ENCODE measurements around the gene ATP7B.

Gene ATP7B

DNA sequence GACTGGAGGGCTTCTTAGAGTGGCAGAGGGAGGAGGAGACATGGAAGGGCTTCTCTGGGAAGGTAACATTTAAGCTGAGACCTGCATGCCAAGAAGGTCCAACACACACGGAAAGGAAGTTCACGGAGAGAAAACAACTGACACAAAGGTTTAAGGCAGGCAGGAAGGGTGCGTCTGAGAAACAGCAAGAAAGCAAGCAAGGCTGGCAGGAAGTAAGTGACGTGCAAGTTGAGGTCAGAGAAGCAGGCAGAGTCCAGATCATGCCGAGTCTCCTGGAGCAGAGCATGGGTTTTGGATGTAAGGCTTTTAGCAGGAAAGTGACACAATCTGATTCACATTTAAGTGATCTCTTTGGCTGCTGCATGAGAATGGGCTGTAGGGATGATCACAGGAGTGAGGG is 60.5 kb downstream of the ATP7B start:
- DNase-seq (ENCODE audit: low read depth), result no peak
- no peak overlapping the region for H3K4me3 ChIP-seq (ENCODE audit: low read depth, low read length)
- TF ChIP-seq, protein P1, sequence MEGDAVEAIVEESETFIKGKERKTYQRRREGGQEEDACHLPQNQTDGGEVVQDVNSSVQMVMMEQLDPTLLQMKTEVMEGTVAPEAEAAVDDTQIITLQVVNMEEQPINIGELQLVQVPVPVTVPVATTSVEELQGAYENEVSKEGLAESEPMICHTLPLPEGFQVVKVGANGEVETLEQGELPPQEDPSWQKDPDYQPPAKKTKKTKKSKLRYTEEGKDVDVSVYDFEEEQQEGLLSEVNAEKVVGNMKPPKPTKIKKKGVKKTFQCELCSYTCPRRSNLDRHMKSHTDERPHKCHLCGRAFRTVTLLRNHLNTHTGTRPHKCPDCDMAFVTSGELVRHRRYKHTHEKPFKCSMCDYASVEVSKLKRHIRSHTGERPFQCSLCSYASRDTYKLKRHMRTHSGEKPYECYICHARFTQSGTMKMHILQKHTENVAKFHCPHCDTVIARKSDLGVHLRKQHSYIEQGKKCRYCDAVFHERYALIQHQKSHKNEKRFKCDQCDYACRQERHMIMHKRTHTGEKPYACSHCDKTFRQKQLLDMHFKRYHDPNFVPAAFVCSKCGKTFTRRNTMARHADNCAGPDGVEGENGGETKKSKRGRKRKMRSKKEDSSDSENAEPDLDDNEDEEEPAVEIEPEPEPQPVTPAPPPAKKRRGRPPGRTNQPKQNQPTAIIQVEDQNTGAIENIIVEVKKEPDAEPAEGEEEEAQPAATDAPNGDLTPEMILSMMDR (IDR thresholded peaks at IDR 0.05; ENCODE audit: low read depth, low read length, missing control alignments), result no peak

DNA sequence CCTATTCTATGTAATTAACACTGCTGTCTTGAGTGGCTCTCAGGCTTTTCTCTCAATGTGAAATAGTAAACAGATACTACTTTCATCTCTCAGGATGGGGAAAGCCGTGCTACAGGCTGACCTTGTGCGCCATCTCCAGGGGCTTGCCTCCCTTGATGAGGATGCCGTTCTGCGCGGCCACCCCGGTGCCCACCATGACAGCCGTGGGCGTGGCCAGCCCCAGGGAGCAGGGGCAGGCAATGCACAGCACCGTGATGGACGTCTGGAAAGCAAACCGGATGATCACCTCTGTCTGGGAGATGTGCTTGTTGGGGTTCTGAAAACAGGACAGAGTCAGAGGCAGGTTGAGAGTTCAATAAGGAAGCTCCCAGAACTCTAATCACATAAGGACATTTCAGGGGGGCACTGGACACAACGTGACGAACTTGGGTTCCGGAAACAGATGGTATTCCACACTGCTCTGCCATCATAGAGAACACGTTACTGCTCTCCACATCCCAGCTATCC is 65.0 kb downstream of the ATP7B start:
- TF ChIP-seq, protein P1 (IDR thresholded peaks at IDR 0.05; ENCODE audit: low read depth, low read length, missing control alignments), result no peak
- no peak for DNase-seq (ENCODE audit: low read depth)
- H3K4me3 ChIP-seq (ENCODE audit: low read depth, low read length), result no peak overlapping the region

DNA sequence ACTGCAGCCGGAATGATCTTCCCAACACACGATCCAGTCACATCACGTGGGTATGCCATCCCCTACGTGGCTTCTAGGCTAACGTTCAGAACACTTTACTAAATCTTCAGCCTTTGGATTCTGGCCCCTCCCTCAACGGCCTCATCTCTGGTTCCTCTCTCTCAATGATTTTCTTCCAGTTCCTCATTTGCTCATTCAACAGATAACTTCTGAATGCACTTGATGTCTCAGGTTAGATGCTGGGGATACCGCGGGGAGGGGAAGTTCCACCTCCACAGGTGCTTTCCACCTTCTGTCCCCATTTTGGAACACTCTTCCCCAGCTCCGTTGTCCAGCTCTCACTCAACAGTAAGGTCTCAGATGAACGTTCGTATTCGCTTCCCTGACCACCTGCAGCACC is 66.1 kb downstream of the ATP7B start:
- H3K4me3 ChIP-seq (ENCODE audit: low read depth, low read length), result no peak overlapping the region
- no peak for DNase-seq (ENCODE audit: low read depth)
- TF ChIP-seq, protein P1 (IDR thresholded peaks at IDR 0.05; ENCODE audit: low read depth, low read length, missing control alignments), result no peak

DNA sequence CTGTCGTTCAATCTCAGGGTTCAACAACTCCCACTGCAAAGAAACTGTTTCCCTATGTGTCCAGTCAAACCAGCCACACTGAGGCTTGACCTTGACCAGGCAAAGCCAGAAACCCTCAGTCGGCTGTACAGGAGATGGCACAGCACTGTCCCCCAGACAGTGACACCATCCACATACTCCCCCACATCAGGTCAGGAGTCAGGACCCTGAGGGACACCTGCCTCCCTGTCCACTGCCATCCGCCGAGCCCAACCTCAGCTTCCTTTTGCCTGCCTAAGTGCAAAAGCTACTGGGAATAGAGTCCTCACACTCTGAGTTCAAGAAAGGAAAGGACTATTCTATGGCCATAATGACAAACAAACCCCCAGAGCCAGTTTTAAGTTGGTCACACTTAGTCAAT is 66.8 kb downstream of the ATP7B start:
- DNase-seq (ENCODE audit: low read depth), result no peak
- H3K4me3 ChIP-seq (ENCODE audit: low read depth, low read length), result no peak overlapping the region
- TF ChIP-seq, protein P1 (IDR thresholded peaks at IDR 0.05; ENCODE audit: low read depth, low read length, missing control alignments), result no peak

DNA sequence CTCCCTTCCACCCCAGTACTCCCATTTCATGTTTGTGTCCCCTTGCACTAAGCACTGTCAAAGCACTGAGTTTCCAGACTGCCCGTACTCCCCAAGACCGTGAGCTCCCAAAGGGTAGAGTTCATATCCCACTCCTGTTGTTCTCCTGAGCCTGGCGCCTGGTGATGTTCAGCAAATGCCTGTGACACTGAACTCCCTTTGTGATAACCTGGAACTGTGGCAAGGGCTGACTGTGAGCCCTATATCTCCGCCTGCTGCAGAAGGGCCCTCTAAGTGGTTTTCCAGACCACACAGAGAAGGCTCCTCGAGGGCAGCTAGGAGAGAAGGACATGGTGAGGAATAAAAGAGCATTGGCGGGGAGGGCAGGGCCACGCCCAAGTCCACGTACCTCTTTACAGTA is 67.5 kb downstream of the ATP7B start:
- DNase-seq (ENCODE audit: low read depth), result no peak
- TF ChIP-seq, protein P1 (IDR thresholded peaks at IDR 0.05; ENCODE audit: low read depth, low read length, missing control alignments), result no peak
- no peak overlapping the region for H3K4me3 ChIP-seq (ENCODE audit: low read depth, low read length)

DNA sequence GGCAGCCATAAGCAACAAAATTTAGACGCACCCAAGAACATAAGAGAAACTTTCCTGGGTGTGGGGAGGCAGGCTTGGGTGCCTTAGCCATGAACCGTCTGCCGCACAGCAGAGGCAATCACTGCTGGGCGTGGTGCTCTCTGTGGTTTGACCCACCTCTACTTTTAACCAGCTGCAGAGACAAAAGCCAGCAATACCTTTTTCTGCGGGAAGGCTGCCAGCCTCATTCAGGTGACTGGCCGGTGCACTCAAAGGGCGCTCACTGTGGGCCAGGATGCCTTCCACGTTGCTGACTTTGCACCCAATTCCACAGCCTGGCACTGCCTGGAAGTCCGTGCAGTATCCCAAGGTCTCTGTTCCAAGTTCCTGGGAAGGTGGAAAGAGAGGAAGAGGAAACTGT is 69.1 kb downstream of the ATP7B start:
- H3K4me3 ChIP-seq (ENCODE audit: low read depth, low read length), result no peak overlapping the region
- TF ChIP-seq, protein P1 (IDR thresholded peaks at IDR 0.05; ENCODE audit: low read depth, low read length, missing control alignments), result no peak
- no peak for DNase-seq (ENCODE audit: low read depth)

DNA sequence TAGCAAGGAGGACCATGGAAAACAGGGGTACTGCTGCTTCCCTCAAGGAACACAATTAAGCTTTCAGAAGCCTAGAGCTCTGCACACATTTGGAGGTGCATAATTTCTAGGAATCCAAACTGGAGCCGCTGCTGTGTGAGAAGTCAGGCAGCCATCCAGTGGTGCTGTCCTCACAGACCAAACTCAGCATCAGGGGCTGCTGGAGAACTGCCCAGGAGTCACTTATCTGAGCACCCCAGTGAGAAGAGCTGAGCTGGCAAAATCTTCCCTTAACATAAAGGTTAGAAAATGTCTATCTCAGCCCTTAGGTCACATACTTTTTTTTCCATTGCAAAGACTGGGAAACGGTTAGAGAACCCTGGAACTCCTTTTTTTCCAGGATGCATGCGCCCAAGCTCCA is 72.8 kb downstream of the ATP7B start:
- TF ChIP-seq, protein P1 (IDR thresholded peaks at IDR 0.05; ENCODE audit: low read depth, low read length, missing control alignments), result no peak
- no peak for DNase-seq (ENCODE audit: low read depth)
- H3K4me3 ChIP-seq (ENCODE audit: low read depth, low read length), result no peak overlapping the region
